SK-N-SH (cell line): ENCODE data around the gene GARNL3.

Source experiments
- EP300 ChIP-seq, 2 experiments: IDR thresholded peaks; 2 replicates each; pipeline versions ENCODE4 v1.4.0 to v1.6.1; 2012; ENCODE audit warnings: borderline replicate concordance in 1 of 2, low read depth in 1 of 2, low read length in 1 of 2
- JUND ChIP-seq: IDR thresholded peaks from 2 replicates; pipeline ENCODE4 v1.4.0; 2012
- RCOR1 ChIP-seq: fragments of 150-350 bp; IDR thresholded peaks from 2 replicates; pipeline ENCODE4 v1.6.1; 2017; ENCODE audit warnings: antibody characterized with exemption, low read length
- RFX5 ChIP-seq: IDR thresholded peaks from 2 replicates; pipeline ENCODE4 v1.6.1; 2012; ENCODE audit warnings: mild to moderate bottlenecking, improper control_type of control experiment, low read length
- SMC3 ChIP-seq: IDR thresholded peaks from 2 replicates; pipeline ENCODE4 v1.6.1; 2012; ENCODE audit warnings: low read depth, low read length, improper control_type of control experiment
- TCF12 ChIP-seq: IDR thresholded peaks from 2 replicates; pipeline ENCODE4 v1.4.0; 2012
- TEAD4 ChIP-seq: IDR thresholded peaks from 2 replicates; pipeline ENCODE4 v1.4.0; 2012; ENCODE audit warnings: mild to moderate bottlenecking, borderline replicate concordance; ENCODE audit not compliant: insufficient read depth
- TF ChIP-seq, protein P1 (sequence below): fragments of 200-600 bp; sonication (generic); IDR thresholded peaks from 2 replicates; pipeline ENCODE4 v1.6.1; 2017; ENCODE audit warnings: antibody characterized with exemption, mild to moderate bottlenecking, moderate library complexity
- TF ChIP-seq, protein P2 (sequence below): IDR thresholded peaks from 2 replicates; pipeline ENCODE4 v1.6.1; 2012; ENCODE audit warnings: mild to moderate bottlenecking, low read depth, low read length, moderate library complexity
- TF ChIP-seq, protein P3 (sequence below): fragments of 150-350 bp; IDR thresholded peaks from 2 replicates; pipeline ENCODE4 v1.6.1; 2017; ENCODE audit warnings: antibody characterized with exemption, low read length, low read depth, borderline replicate concordance
- TF ChIP-seq, protein P4 (sequence below): IDR thresholded peaks from 2 replicates; pipeline ENCODE4 v1.4.0; 2012; ENCODE audit warnings: low read depth, borderline replicate concordance

DNA sequence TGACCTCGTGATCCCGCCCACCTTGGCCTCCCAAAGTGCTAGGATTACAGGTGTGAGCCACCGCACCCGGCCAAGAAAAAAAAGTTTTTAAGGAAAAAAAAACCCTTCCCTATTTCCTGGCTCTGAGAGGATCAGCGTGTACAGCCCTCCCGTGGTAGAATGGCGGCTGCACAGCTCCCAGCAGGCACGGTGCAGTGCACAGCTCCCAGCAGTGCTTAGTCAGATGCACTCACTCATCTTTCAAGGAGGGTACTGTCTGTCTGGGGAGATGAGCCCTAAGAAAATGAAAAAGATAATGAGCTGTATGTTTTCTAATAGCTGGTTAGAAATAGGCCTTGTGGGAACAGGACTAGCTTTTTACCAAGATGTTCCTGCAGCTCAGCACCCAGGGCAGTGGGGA lies 95.7 kb downstream of the GARNL3 start:
- TF ChIP-seq, protein P1, sequence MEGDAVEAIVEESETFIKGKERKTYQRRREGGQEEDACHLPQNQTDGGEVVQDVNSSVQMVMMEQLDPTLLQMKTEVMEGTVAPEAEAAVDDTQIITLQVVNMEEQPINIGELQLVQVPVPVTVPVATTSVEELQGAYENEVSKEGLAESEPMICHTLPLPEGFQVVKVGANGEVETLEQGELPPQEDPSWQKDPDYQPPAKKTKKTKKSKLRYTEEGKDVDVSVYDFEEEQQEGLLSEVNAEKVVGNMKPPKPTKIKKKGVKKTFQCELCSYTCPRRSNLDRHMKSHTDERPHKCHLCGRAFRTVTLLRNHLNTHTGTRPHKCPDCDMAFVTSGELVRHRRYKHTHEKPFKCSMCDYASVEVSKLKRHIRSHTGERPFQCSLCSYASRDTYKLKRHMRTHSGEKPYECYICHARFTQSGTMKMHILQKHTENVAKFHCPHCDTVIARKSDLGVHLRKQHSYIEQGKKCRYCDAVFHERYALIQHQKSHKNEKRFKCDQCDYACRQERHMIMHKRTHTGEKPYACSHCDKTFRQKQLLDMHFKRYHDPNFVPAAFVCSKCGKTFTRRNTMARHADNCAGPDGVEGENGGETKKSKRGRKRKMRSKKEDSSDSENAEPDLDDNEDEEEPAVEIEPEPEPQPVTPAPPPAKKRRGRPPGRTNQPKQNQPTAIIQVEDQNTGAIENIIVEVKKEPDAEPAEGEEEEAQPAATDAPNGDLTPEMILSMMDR, result no peak
- TF ChIP-seq EP300 (IDR thresholded peaks at IDR 0.05; ENCODE audit: borderline replicate concordance in 1 of 2, low read depth in 1 of 2, low read length in 1 of 2) (no peak), RFX5 (no peak), RCOR1 (no peak), SMC3 (no peak), TCF12 (no peak), JUND (no peak), TEAD4 (no peak)
- TF ChIP-seq, protein P2, sequence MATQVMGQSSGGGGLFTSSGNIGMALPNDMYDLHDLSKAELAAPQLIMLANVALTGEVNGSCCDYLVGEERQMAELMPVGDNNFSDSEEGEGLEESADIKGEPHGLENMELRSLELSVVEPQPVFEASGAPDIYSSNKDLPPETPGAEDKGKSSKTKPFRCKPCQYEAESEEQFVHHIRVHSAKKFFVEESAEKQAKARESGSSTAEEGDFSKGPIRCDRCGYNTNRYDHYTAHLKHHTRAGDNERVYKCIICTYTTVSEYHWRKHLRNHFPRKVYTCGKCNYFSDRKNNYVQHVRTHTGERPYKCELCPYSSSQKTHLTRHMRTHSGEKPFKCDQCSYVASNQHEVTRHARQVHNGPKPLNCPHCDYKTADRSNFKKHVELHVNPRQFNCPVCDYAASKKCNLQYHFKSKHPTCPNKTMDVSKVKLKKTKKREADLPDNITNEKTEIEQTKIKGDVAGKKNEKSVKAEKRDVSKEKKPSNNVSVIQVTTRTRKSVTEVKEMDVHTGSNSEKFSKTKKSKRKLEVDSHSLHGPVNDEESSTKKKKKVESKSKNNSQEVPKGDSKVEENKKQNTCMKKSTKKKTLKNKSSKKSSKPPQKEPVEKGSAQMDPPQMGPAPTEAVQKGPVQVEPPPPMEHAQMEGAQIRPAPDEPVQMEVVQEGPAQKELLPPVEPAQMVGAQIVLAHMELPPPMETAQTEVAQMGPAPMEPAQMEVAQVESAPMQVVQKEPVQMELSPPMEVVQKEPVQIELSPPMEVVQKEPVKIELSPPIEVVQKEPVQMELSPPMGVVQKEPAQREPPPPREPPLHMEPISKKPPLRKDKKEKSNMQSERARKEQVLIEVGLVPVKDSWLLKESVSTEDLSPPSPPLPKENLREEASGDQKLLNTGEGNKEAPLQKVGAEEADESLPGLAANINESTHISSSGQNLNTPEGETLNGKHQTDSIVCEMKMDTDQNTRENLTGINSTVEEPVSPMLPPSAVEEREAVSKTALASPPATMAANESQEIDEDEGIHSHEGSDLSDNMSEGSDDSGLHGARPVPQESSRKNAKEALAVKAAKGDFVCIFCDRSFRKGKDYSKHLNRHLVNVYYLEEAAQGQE, result no peak
- TF ChIP-seq, protein P3, sequence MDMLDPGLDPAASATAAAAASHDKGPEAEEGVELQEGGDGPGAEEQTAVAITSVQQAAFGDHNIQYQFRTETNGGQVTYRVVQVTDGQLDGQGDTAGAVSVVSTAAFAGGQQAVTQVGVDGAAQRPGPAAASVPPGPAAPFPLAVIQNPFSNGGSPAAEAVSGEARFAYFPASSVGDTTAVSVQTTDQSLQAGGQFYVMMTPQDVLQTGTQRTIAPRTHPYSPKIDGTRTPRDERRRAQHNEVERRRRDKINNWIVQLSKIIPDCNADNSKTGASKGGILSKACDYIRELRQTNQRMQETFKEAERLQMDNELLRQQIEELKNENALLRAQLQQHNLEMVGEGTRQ, result no peak
- TF ChIP-seq, protein P4, sequence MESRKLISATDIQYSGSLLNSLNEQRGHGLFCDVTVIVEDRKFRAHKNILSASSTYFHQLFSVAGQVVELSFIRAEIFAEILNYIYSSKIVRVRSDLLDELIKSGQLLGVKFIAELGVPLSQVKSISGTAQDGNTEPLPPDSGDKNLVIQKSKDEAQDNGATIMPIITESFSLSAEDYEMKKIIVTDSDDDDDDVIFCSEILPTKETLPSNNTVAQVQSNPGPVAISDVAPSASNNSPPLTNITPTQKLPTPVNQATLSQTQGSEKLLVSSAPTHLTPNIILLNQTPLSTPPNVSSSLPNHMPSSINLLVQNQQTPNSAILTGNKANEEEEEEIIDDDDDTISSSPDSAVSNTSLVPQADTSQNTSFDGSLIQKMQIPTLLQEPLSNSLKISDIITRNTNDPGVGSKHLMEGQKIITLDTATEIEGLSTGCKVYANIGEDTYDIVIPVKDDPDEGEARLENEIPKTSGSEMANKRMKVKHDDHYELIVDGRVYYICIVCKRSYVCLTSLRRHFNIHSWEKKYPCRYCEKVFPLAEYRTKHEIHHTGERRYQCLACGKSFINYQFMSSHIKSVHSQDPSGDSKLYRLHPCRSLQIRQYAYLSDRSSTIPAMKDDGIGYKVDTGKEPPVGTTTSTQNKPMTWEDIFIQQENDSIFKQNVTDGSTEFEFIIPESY, result no peak
